Islet of Langerhans (tissue), 1 donor: ENCODE data around the gene COL23A1.
"Not testable (repeated sequence)": the region's sequence is repeated elsewhere in the genome, so short reads cannot be mapped to it uniquely, and the experiment has no call there.

Experiments
- FAIRE-seq: peaks from one replicate; lab custom pipeline; 2011; peaks lifted over from hg19 to GRCh38; lab: Jason Lieb, UNC

COL23A1 gene

GRCh38 chr5:178206166-178207101 is 383.8 kb downstream of the COL23A1 start:
- FAIRE-seq, result no peak

GRCh38 chr5:178205749-178206047 is 384.5 kb downstream of the COL23A1 start:
- FAIRE-seq, result no peak

DNA sequence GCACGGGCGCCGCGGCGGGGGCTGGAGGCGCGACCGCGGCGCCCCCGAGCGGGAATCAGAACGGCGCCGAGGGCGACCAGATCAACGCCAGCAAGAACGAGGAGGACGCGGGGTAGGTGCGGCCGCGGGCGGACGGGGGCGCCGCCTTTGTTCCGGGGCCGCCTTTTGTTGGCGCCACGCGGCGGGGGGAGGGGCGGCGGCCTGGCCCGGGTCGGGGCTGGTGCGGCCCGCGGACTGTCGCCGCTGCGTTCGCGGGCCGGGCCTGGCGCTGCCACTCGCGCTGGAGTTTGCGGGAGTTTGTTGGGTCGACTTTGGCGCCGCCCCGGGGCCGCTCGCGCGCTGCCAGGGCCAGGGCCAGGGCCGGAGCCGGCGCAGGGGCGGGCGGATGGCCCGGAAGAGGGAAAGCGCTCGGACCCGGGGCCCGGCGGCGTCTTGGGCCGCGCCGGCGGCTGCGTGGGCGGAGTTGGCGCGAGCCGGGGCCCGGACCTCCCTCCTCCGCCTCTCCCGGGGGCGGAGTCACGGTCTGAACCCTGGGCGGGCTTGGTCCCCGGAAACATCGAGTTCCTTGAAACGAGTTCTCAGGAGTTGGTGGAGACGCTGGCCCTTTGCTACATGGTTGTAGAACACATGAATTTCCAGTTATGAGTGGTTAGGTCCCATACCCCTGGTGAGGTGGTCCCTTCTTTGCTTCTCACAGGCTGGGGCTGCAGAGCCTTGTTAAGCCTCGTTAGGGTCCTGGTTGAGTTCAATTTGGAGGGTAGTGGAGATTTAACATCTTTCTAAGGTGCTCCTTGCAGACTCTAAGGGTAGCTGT is 385.1 kb downstream of the COL23A1 start:
- no peak for FAIRE-seq

- no peak for FAIRE-seq
Measured at GRCh38 chr5:178204182-178204934, 385.8 kb downstream of the COL23A1 start, which contains the start of gene HNRNPAB. TSS of gene HNRNPAB (plus strand) at chr5:178204533. CDS start at chr5:178204838, 305 bp downstream.

GRCh38 chr5:178203670-178204181 is 386.5 kb downstream of the COL23A1 start:
- FAIRE-seq, result no peak

DNA sequence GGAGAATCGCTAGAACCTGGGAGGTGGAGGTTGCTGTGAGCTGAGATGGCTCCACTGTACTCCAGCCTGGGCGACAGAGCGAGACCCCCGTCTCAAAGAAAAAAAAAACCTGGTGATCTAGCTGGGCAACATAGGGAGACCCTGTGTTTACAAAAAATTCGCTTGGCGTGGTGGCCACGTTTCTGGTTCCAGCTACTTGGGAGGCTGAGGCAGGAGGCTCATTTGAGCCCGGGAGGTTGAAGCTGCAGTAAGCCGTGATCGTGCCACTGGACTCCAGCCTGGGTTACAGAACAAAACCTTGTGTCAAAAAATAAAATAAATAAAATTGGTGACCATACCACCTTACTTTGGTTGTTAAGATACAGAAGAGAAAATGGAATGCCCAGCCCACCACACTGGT is 387.7 kb downstream of the COL23A1 start:
- FAIRE-seq, result no peak

GRCh38 chr5:178201927-178202235 is 388.3 kb downstream of the COL23A1 start:
- FAIRE-seq, result no peak

- no peak for FAIRE-seq
Measured at GRCh38 chr5:178201221-178201926, 388.8 kb downstream of the COL23A1 start.

- no peak for FAIRE-seq
Measured at GRCh38 chr5:178199581-178200434, 390.4 kb downstream of the COL23A1 start.

GRCh38 chr5:178198706-178199105 is 391.5 kb downstream of the COL23A1 start:
- no peak for FAIRE-seq

- FAIRE-seq, result not testable (repeated sequence)
Measured at GRCh38 chr5:178198151-178198550, 392.0 kb downstream of the COL23A1 start.

DNA sequence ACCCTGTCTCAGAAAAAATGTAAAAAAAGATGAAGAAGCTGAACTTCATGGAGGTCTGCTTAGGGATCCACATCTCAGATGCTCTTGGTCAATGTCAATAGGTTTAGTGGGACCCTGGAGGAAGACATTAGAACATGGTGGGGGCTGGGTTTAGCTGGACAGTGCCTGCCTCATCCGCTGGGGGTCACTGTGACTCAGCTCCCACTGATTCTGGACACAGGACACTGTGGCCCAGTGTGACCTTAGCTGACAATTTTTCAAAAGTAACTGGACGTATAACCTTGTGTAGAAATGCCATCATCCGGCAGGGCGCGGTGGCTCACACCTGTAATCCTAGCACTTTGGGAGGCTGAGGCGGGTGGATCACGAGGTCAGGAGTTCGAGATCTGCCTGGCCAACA is 393.2 kb downstream of the COL23A1 start:
- no peak for FAIRE-seq

DNA sequence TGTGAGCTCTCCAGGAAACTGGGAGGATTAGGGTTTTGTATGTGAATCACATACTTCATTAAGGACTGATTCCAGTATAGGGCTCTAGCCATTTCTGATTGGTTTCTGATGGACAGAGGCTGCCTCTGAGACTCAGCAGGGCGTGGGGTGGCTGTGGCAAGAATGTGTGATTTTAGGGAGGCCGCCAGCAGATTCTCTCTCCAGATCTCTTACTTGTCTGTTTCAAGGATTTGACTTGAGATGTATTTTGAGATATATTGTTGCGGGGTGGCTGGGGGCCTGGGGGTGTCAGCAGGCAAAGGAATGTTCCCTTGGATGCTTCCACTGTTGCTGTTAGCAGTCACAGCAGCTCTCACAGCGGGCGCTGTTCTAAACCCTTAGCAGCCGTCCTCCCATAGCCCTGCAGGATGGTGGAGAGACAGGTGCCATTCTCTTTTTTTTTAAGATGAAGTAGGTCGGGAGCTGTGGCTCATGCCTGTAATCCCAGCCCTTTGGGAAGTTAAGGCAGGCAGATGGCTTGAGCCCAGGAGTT is 393.8 kb downstream of the COL23A1 start:
- FAIRE-seq, result no peak

- no peak for FAIRE-seq
Measured at GRCh38 chr5:178194026-178194425, 396.2 kb downstream of the COL23A1 start.

- no peak for FAIRE-seq
Measured at GRCh38 chr5:178193251-178193809, 396.9 kb downstream of the COL23A1 start.

GRCh38 chr5:178192787-178193186 is 397.4 kb downstream of the COL23A1 start:
- FAIRE-seq, result no peak

GRCh38 chr5:178192244-178192643 is 397.9 kb downstream of the COL23A1 start:
- no peak for FAIRE-seq

DNA sequence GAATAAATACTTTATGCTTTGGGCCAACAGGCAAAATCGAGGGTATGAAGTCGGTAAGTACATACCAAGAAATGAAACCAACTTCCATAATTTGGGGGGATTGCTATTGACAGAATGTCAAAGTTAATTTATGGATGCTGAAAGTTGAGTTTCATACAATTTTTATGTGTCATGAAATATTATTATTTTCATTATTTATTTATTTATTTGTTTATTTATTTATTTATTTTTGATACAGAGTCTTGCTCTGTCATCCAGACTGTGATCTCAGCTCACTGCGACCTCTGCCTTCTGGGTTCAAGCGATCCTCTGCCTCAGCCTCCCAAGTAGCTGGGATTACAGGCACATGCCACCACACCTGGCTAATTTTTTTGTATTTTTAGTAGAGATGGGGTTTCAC is 398.5 kb downstream of the COL23A1 start:
- no peak for FAIRE-seq

DNA sequence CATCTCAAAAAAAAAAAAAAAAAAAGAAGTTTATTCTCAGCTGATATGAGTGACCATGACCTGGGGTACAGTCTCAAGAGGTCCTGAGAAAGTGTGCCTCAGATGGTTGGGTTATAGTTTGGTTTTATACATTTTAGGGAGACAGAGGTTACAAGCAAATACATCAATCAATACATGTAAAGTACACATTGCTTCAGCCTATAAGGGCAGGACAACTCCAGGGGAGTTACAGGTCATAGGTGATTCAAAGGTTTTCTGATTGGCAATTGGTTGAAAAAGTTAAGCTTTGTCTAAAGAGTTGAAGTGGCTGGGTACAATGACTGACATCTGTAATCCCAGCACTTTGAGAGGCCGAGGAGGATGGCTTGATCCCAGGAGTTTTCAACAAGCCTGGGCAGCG is 400.8 kb downstream of the COL23A1 start:
- no peak for FAIRE-seq
